Ovary (tissue), 9 donors: ENCODE results near the gene NUP37. TPM values are rescaled to one million over a fixed set of nuclear protein-coding genes. Genes with fewer than 3 reads are reported as not detected.
A peak's percentile ranks its signal among the peaks of the same experiment; 100 is the strongest.

Experiments
- DNase-seq, 5 donors: peaks; one replicate each; pipeline ENCODE4 v3.0.0-alpha.2; 2019 to 2020
- H3K27ac ChIP-seq, 2 donors: fragments of 200-600 bp; one replicate each; pipeline versions ENCODE4 v1.5.1 to v1.8.0; 2019 to 2022
- H3K27me3 ChIP-seq: fragments of 200-600 bp; one replicate; pipeline ENCODE4 v1.8.0; 2022
- H3K36me3 ChIP-seq: fragments of 200-600 bp; sonication (generic); one replicate; pipeline ENCODE4 v1.5.1; 2019
- H3K4me1 ChIP-seq: one replicate; pipeline ENCODE4 v1.8.1; 2013; ENCODE audit warnings: mild to moderate bottlenecking, moderate library complexity; ENCODE audit not compliant: insufficient read depth
- H3K4me3 ChIP-seq: fragments of 200-600 bp; sonication (generic); one replicate; pipeline ENCODE4 v1.5.1; 2017
- H3K9me3 ChIP-seq, 2 donors: fragments of 200-600 bp in 1 of 2; sonication (generic) in 1 of 2; one replicate each; pipeline versions ENCODE4 v1.5.1 to v1.8.1; 2013 to 2019; ENCODE audit warnings: mild to moderate bottlenecking in 1 of 2, moderate library complexity in 1 of 2
- CTCF ChIP-seq, 3 donors: fragments of 450-650 bp in 2 of 3; fragments of 200-600 bp in 1 of 3; IDR thresholded peaks; one replicate each; pipeline versions ENCODE4 v1.5.1 to v1.8.0; 2016 to 2022; ENCODE audit warnings: antibody characterized with exemption in 3 of 3, mild to moderate bottlenecking in 1 of 3
- EP300 ChIP-seq: sonication (generic); formaldehyde crosslinking; IDR thresholded peaks from one replicate; pipeline ENCODE4 v1.6.1; 2017; ENCODE audit warnings: antibody characterized with exemption
- POLR2A ChIP-seq: fragments of 450-650 bp; IDR thresholded peaks from one replicate; pipeline ENCODE4 v1.6.1; 2017; ENCODE audit warnings: antibody characterized with exemption, mild to moderate bottlenecking, moderate library complexity
- WGBS, 3 donors: extraction: QIAGEN DNeasy Blood & Tissue Kit in 1 of 3; methylation state at CpG; one replicate each; pipeline versions ENCODE4 v1.1.5 to v1.1.7; 2013 to 2017; 5-methylcytosine and 5-hydroxymethylcytosine counted together
- intact Hi-C, 4 donors: fragments of 100-400 bp; cut with DNase I; formaldehyde crosslinking; loops; one replicate each; pipeline versions ENCODE4 v1.11.0 to v1.15.1; 2022 to 2023
- polyA plus RNA-seq, 2 donors: library from polyadenylated mRNA; stranded (reverse); fragments of 200-250 nt in 1 of 2; fragments of 350-450 nt in 1 of 2; fragmentation: Illumina TruSeq in 1 of 2; extraction: RNeasy Lipid Tissue Mini Kit (QIAGEN cat#74804) in 1 of 2; gene quantifications; one replicate each; pipeline ENCODE4 v1.2.3, GENCODE V29; 2013 to 2014
- total RNA-seq, 7 donors: library from RNA; depleted of rRNA in 2 of 7; stranded (reverse); fragments of >200 nt in 2 of 7; fragmentation: NEBNext Ultra II Directional in 3 of 7; extraction: Animal tissue kit (Norgen Biotek cat#: 25700) in 3 of 7; gene quantifications; one replicate each; pipeline versions ENCODE4 v1.1.0 to v1.2.4, GENCODE V29; 2016 to 2023
- donor health status: DM: no; HTN: no; CAD: no; lungs with moderate emphysema.
- donor health status: DM: no; HTN: no; CAD: no.
- donor health status: Bipolar disorder and iron deficiency.
- donor health status: DM: yes; HTN: yes; CAD: no.
- donor health status: DM: no; HTN: no; CAD: no.
- donor health status: DM: yes; HTN: yes; CAD: no.

The NUP37 gene
- total and polyA plus RNA-seq, 9 donors, result 12.5 to 22.5 (median 16.2) TPM

GRCh38 chr12:102063069-102063468 lies 56.8 kb downstream of the NUP37 start:
- no peak overlapping the region for H3K27ac ChIP-seq
- H3K4me1 ChIP-seq, result no peaks in the 10 kb centered on the region
- H3K9me3 ChIP-seq, result no peaks in the 10 kb centered on the region
- WGBS, 3 donors, result 96 to 100% (median 98%) methylated on average over 3 of the region's 3 CpGs
- H3K4me3 ChIP-seq, result no peak overlapping the region
- intact Hi-C loops, result no loop called here
- H3K36me3 ChIP-seq, result no peaks in the 10 kb centered on the region
- no peaks in the 10 kb centered on the region for H3K27me3 ChIP-seq
- TF ChIP-seq POLR2A (no peak), CTCF (IDR thresholded peaks at IDR 0.05) (no peak), EP300 (no peak)
- DNase-seq, result no peak

GRCh38 chr12:102062419-102062806 lies 57.5 kb downstream of the NUP37 start:
- WGBS, 3 donors, result 81 to 82% (median 82%) methylated on average over 11 of the region's 11 CpGs
- DNase-seq, result peak in 2 of 5 donors; percentile 28 to 29
- intact Hi-C loops, result no loop called here
- no peak overlapping the region for H3K27ac ChIP-seq
- no peaks in the 10 kb centered on the region for H3K27me3 ChIP-seq
- H3K36me3 ChIP-seq, result no peaks in the 10 kb centered on the region
- no peak for TF ChIP-seq POLR2A
- TF ChIP-seq EP300, result no peak
- TF ChIP-seq CTCF (IDR thresholded peaks at IDR 0.05), result no peak
- H3K9me3 ChIP-seq, result no peaks in the 10 kb centered on the region
- H3K4me3 ChIP-seq, result peak overlapping the region; percentile 78
- H3K4me1 ChIP-seq, result no peaks in the 10 kb centered on the region

GRCh38 chr12:102061560-102062418 lies 58.1 kb downstream of the NUP37 start, which contains the start of gene WASHC3:
WASHC3 (minus strand) TSS chr12:102061991; CDS start chr12:102061962, 29 bp downstream.
- H3K4me1 ChIP-seq, result no peaks in the 10 kb centered on the region
- peak within 1 kb of the TSS; percentile 46 to 81 for H3K27ac ChIP-seq
- TF ChIP-seq CTCF (IDR thresholded peaks at IDR 0.05) (no peak), EP300 (no peak), POLR2A (peak; percentile 93)
- no peaks in the 10 kb centered on the region for H3K36me3 ChIP-seq
- intact Hi-C loops, result no loop called here
- H3K9me3 ChIP-seq, result no peaks in the 10 kb centered on the region
- no peaks in the 10 kb centered on the region for H3K27me3 ChIP-seq
- DNase-seq, result peak; percentile 93 to 96 (median 95)
- WGBS, 3 donors, result 1% methylated on average over 43 to 44 of the region's 44 CpGs
- peak within 1 kb of the TSS; percentile 78 for H3K4me3 ChIP-seq

- peak overlapping the region; percentile 46 to 81 for H3K27ac ChIP-seq
- no peak for TF ChIP-seq CTCF (IDR thresholded peaks at IDR 0.05)
- no peak for TF ChIP-seq EP300
- TF ChIP-seq POLR2A, result no peak
- H3K4me3 ChIP-seq, result peak overlapping the region; percentile 78
- H3K36me3 ChIP-seq, result no peaks in the 10 kb centered on the region
- H3K4me1 ChIP-seq, result no peaks in the 10 kb centered on the region
- no peaks in the 10 kb centered on the region for H3K27me3 ChIP-seq
- no peak for DNase-seq
- H3K9me3 ChIP-seq, result no peaks in the 10 kb centered on the region
- WGBS, 3 donors, result 32 to 37% (median 32%) methylated on average over 9 of the region's 9 CpGs
- intact Hi-C loops, result no loop called here
These were observed 58.8 kb downstream of the NUP37 start for GRCh38 chr12:102061096-102061559.
